T-helper 1 cell treated with Interleukin-12 subunit alpha and Interleukin-12 subunit beta and Interleukin-4 antibody, amounts not matched to agents 30 μg/mL and 1 μg/mL, for 36 hours (primary cell): ENCODE data around the gene KMT5C.
A peak's percentile ranks its signal among the peaks of the same experiment; 100 is the strongest.

Experiments
- H3K27ac Mint-ChIP-seq: one replicate; pipeline ENCODE4 v1.8.0; 2021; ENCODE audit warnings: mild to moderate bottlenecking, mixed read lengths
- H3K27me3 Mint-ChIP-seq: one replicate; pipeline ENCODE4 v1.8.0; 2021; ENCODE audit warnings: low read depth, mixed read lengths
- H3K36me3 Mint-ChIP-seq: one replicate; pipeline ENCODE4 v1.8.0; 2021; ENCODE audit warnings: low read depth, mixed read lengths
- H3K4me1 Mint-ChIP-seq: one replicate; pipeline ENCODE4 v1.8.0; 2021; ENCODE audit warnings: low read depth, mixed read lengths
- H3K4me3 Mint-ChIP-seq: one replicate; pipeline ENCODE4 v1.8.0; 2021; ENCODE audit warnings: mild to moderate bottlenecking, moderate library complexity, mixed read lengths
- H3K9me3 Mint-ChIP-seq: one replicate; pipeline ENCODE4 v1.8.0; 2021; ENCODE audit warnings: mixed read lengths

The KMT5C gene

DNA sequence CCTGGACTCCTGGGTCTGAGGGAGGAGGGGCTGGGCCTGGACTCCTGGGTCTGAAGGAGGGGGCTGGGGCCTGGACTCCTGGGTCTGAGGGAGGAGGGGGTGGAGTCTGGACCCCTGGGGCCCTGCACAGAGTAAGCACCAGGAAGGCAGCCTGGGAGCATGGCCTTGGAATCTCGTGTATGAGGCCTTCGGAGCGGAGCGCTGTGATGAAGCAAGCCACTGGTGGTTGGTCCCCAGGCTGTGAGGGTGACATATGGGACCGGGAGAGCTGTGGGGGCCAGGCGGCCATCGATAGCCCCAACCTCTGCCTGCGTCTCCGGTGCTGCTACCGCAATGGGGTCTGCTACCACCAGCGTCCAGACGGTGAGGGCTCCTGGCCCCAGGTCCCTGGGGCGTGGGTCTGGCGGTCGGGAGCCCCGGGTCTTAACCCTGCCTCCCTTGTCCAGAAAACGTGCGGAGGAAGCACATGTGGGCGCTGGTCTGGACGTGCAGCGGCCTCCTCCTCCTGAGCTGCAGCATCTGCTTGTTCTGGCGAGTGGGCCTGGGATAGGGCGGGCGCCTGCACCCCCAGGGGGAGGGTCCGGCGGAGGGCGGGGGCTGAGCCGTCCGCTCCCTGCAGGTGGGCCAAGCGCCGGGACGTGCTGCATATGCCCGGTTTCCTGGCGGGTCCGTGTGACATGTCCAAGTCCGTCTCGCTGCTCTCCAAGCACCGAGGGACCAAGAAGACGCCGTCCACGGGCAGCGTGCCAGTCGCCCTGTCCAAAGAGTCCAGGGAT, 37.9 kb downstream of the KMT5C start:
- Mint-ChIP-seq H3K4me3 (no peak overlapping the region), H3K27me3 (peaks cover 15% of the 10 kb centered on the region), H3K4me1 (peaks cover 14% of the 10 kb centered on the region), H3K36me3 (peaks cover 10% of the 10 kb centered on the region), H3K9me3 (no peaks in the 10 kb centered on the region), H3K27ac (no peak overlapping the region)

DNA sequence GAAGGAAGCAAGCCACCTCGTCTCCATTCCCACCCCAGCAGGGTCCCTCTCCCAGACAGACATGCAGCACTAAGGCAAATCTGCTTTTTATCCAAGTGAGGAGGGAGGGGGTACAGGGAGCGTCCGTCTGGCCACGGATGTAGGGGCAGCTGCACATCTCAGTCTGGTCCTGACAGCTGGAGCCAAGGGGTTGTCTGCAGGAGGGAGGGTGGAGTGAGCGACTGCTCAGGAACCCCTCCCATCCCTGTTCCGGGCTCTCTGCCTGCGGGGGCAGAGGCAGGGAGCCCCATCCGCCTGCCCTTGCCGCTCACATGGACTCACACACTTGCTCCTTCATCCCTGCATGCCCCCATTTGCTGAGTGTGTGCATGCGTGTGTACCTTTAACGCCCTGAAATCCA, 39.5 kb downstream of the KMT5C start:
- no peak overlapping the region for H3K27ac Mint-ChIP-seq
- H3K4me1 Mint-ChIP-seq = peaks cover 21% of the 10 kb centered on the region
- H3K36me3 Mint-ChIP-seq = peaks cover 9% of the 10 kb centered on the region
- peaks cover 8% of the 10 kb centered on the region for H3K27me3 Mint-ChIP-seq
- no peak overlapping the region for H3K4me3 Mint-ChIP-seq
- H3K9me3 Mint-ChIP-seq = no peaks in the 10 kb centered on the region

DNA sequence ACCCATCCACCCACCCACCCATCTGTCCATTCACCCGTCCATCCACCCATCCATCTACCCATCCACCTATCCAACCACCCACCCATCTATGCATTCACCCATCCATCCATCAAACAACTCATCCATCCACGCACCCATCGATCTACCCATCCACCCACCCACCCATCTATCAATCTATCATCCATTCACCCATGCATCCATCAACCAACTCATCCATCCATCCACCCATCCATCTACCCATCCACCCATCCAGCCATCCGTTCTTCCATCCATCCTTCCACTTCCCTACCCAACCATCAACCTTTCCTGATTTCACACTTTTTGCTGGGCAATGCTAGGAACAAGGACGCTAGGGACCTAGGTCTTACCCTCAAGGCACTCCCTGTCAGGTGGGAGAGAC, 42.3 kb downstream of the KMT5C start:
- no peaks in the 10 kb centered on the region for H3K27me3 Mint-ChIP-seq
- H3K36me3 Mint-ChIP-seq = peaks cover 21% of the 10 kb centered on the region
- H3K4me3 Mint-ChIP-seq = peak overlapping the region; percentile 55
- no peaks in the 10 kb centered on the region for H3K9me3 Mint-ChIP-seq
- H3K27ac Mint-ChIP-seq = no peak overlapping the region
- H3K4me1 Mint-ChIP-seq = peaks cover 34% of the 10 kb centered on the region

DNA sequence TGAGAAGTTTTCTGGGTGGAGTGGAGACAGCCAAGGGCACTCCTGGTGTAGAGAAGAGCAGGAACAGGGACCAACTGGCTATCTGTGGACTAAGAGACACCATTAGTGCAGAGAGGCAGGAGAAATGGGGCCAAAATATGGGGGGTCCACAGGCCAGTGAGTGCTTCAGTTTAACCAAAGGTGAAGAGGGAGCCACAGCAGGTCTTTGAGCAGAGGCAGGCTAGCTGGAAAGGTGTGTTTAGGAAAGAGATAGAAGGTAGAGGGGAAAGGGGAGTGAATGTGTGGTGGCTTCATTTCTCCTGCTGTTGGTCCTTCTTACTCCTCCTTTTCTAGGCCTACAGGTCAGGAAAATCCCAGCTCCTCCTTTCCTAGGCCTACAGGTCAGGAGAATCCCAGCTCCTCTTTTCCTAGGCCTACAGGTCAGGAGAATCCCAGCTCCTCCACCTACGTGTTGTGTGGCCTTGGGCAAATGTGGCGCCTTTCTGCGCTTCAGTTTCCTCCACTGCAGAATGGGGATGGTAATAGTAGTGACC, 42.9 kb downstream of the KMT5C start:
- peaks cover 38% of the 10 kb centered on the region for H3K4me1 Mint-ChIP-seq
- peak overlapping the region; percentile 89 for H3K27ac Mint-ChIP-seq
- no peaks in the 10 kb centered on the region for H3K27me3 Mint-ChIP-seq
- H3K36me3 Mint-ChIP-seq = peaks cover 27% of the 10 kb centered on the region
- peak overlapping the region; percentile 88 for H3K4me3 Mint-ChIP-seq
- H3K9me3 Mint-ChIP-seq = no peaks in the 10 kb centered on the region

DNA sequence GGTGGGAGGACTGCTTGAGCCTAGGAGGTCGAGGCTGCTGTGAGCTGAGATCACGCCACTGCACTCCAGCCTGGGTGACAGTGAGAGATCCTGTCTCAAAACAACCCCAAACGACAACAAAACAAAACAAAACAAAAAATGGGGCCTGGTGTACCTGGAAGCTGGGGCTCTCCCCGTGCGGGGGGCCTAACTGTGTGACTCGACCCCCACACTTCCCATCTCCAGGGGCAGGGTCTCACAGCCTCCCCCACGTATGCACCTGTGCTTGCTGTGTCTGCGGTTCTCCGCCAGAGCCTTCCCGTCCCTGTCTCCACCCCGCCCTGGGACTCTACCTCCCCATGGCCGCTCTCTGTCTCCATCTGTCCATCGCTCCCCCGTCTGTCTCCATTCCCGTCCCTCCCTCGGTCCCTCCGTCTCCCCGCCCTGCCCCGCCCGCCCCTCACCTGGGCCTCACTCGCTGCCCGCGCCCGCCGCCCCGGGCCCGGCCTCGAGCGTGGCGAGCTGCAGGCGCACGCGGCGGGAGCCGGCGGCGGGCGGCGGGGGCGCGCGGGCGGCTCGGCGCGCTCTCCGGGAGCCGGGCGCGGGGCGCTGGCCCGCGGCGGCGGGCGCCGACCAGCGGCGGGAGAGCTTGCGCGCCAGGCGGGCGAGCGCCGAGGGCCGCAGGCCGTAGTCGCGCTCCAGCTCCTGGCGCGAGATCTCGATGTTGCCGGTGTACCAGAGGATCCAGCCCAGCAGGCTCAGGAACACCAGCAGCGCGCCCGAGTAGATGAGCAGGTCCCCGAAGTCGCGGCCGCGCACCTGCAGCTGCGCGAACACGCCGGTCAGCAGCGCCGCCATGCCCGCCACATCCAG, 43.8 kb downstream of the KMT5C start:
- Mint-ChIP-seq H3K4me1 (peaks cover 38% of the 10 kb centered on the region), H3K36me3 (peaks cover 36% of the 10 kb centered on the region), H3K27ac (peak overlapping the region; percentile 89), H3K4me3 (peak overlapping the region; percentile 88), H3K27me3 (no peaks in the 10 kb centered on the region), H3K9me3 (no peaks in the 10 kb centered on the region)

DNA sequence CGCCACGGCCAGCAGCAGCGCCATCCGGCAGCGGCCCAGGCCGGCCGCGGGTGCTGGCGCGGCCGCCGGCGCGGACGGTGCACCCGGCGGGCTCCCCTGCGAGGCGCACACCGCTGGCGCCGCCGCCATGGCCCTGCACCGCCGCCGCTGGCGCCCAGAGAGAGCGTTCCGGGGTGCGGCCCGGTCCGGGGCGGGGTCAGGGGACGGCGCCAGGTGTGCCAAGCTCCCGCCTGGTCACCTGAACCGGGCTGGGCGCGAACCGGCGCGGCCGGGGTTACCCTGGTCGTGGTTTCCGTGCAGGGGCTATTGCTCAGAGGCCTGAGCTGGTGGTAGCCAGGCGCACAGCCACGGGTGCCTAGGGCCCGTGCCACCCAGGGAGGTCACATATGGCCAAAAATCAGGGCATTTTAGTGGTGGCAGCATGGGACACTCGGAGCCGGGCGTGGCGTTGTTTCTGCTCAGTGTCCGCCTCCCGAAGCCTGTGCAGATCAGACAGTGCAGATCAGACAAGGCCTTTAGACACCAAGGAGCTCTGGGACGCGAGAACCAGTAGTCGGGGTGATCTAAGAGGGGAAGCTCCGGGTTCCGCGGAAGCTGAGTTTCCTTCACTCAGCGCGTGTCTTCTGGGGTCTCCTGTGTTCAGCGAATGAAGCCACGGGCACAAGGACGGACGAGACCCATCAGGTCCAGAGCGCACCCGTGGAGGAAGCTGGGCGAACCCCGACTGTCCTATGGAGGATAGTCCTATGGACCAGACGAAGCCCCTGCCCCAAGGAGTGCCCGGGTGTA, 44.6 kb downstream of the KMT5C start, which contains the start of gene TMEM238:
Gene TMEM238 (minus strand): TSS at position 162 of the 789 bp plus-strand sequence. CDS start 33 bp downstream, at position 129.
- Mint-ChIP-seq H3K27ac (peak within 1 kb of the TSS; percentile 98), H3K4me3 (peak within 1 kb of the TSS; percentile 98), H3K27me3 (no peaks in the 10 kb centered on the region), H3K36me3 (peaks cover 42% of the 10 kb centered on the region), H3K4me1 (peaks cover 39% of the 10 kb centered on the region), H3K9me3 (no peaks in the 10 kb centered on the region)

DNA sequence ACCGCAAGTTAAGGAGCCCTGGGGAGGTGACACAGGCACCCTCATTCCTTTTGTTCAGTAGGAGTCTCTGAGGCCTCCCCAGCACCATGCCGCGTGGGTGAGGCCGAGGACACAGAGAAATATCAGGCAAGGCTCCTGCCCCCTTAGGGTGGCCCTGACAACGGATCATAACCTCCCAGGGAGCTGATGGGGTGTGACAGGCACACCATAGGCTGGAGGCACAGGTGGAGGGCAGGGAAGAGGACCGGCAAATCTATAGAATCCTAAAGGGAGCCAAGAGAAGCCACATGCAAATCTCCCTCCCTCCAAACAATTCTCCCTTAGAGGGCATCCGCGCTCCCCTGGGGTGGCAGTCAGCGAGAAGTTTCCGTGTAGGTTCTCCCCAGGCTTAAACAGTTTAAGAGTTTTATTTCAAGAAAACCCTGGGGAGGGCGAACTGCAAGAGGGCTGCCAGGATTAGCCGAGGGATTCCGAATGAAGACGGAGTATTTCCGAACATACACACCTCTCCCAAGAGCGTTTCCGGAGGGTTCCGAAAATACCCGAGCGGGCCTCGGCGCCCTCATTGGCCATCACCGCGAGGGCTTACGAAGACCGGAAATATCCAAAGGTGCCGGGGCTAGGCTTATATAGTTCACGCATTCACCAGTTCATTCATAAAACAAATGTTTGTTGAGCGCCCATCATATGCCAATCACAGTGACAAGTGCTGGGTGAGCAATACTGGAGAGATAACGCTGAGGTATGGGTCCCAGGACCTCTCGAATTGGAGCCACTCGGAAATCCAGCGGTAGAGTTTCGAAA, 45.4 kb downstream of the KMT5C start:
- Mint-ChIP-seq H3K4me3 (peak overlapping the region; percentile 98), H3K9me3 (no peaks in the 10 kb centered on the region), H3K4me1 (peaks cover 42% of the 10 kb centered on the region), H3K27ac (peak overlapping the region; percentile 98), H3K36me3 (peaks cover 48% of the 10 kb centered on the region), H3K27me3 (no peaks in the 10 kb centered on the region)

DNA sequence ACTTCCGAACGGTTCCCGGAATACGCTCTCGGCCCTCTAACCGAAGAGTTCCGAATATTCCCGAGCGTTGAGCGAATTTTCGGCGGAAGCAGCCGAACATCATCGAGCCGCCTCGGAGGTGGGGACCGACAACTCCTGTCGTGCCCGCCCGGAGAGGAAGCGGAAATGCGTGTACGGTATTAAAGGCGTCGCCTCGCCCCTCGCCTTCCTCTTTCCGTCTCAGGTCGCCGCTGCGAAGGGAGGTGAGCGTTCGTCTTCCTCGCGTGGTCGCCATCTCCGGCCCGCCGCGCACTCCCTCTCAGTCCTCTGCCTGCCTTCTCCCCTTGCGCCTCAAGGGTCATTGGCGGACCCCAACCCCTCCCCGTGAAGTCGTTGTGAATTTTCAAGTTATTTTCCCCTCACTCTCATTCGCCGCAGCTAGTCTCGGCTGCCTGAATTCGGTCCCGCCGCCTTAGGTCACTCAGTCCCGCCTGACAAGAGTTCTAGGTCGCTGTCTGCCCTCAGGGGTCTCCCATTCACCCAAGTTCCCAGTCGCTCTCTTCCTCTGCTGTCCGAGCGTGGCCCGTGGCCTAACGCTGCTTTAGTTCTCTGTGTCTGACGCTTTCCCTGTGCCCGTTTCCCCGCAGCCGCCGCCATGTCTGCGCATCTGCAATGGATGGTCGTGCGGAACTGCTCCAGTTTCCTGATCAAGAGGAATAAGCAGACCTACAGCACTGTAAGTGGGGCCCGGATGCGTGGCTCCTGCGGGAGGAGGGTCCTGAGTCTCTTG, 46.2 kb downstream of the KMT5C start, which contains the start of gene RPL28:
Gene RPL28 (plus strand): TSS at position 209 of the 769 bp plus-strand sequence. CDS start 426 bp downstream, at position 635.
- H3K27me3 Mint-ChIP-seq = no peaks in the 10 kb centered on the region
- peaks cover 42% of the 10 kb centered on the region for H3K4me1 Mint-ChIP-seq
- no peaks in the 10 kb centered on the region for H3K9me3 Mint-ChIP-seq
- peaks cover 52% of the 10 kb centered on the region for H3K36me3 Mint-ChIP-seq
- H3K27ac Mint-ChIP-seq = peak within 1 kb of the TSS; percentile 98
- peak within 1 kb of the TSS; percentile 98 for H3K4me3 Mint-ChIP-seq

DNA sequence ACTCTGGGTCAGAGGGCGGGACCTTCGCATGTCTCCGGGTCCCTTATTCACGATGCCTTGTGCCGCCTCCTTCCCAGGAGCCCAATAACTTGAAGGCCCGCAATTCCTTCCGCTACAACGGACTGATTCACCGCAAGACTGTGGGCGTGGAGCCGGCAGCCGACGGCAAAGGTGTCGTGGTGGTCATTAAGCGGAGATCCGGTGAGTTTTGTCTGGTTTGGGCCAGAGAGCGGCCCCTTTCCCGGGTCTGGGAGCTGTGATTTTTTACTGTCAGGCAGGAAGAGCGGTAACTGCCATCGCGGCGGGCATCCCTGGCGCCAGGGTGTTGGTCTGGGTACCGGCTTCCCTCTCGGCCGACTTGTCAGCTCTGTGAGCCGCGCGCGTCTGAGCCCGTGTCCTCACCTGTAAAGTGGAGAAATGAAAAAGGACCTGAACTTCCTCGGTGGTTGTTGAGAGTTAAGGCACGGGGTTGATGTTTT, 46.9 kb downstream of the KMT5C start:
- Mint-ChIP-seq H3K27ac (peak overlapping the region; percentile 98), H3K36me3 (peaks cover 50% of the 10 kb centered on the region), H3K4me1 (peaks cover 40% of the 10 kb centered on the region), H3K27me3 (no peaks in the 10 kb centered on the region), H3K4me3 (peak overlapping the region; percentile 98), H3K9me3 (no peaks in the 10 kb centered on the region)

DNA sequence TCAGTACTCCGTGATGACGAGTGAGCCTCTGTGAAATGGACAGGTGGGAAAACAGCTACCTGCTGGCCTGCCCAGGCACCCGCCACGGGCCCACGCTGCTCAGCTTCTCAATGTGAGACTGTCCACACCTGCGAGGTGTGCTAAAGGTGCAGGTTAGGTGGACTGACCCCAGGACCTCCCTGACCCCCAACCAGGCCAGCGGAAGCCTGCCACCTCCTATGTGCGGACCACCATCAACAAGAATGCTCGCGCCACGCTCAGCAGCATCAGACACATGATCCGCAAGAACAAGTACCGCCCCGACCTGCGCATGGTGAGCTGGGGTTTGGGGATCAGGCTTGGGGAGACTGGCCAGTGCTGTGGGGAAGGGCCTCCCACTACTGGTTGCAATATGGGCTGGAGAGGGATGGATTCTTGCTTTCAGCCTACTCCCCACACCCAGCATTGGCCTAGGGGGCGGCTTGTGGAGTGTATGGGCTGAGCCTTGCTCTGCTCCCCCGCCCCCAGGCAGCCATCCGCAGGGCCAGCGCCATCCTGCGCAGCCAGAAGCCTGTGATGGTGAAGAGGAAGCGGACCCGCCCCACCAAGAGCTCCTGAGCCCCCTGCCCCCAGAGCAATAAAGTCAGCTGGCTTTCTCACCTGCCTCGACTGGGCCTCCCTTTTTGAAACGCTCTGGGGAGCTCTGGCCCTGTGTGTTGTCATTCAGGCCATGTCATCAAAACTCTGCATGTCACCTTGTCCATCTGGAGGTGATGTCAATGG, 48.2 kb downstream of the KMT5C start:
- Mint-ChIP-seq H3K27me3 (no peaks in the 10 kb centered on the region), H3K36me3 (peaks cover 44% of the 10 kb centered on the region), H3K4me1 (peaks cover 29% of the 10 kb centered on the region)

DNA sequence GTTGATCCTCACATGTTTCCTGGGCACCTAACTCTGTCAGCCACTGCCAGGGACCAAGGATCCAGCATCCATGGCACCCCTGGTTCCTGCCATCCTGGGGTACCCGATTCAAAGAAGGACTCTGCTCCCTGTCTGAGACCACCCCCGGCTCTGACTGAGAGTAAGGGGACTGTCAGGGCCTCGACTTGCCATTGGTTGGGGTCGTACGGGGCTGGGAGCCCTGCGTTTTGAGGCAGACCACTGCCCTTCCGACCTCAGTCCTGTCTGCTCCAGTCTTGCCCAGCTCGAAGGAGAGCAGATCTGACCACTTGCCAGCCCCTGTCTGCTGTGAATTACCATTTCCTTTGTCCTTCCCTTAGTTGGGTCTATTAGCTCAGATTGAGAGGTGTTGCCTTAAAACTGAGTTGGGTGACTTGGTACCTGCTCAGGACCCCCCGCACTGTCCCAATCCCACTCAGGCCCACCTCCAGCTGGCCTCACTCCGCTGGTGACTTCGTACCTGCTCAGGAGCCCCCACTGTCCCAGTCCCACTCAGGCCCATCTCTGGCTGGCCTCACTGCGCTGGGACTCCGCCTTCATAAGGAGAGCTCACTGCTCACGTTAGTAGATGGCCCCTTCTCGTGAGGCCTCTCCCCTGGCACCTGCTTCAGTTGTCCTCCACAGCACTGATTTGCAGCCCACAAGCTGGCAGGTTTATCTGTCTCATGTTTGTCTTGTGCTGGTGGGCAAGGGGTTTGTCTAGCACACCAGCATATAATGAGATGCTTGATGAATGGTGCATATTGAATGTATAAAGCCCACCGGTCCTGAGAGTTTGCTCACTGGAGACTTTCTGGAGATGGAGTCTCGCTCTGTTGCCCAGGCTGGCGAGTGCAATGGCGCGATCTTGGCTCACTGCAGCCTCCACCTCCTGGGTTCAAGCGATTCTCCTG, 50.0 kb downstream of the KMT5C start:
- no peaks in the 10 kb centered on the region for H3K27me3 Mint-ChIP-seq
- peaks cover 20% of the 10 kb centered on the region for H3K4me1 Mint-ChIP-seq
- H3K36me3 Mint-ChIP-seq = peaks cover 44% of the 10 kb centered on the region
- H3K9me3 Mint-ChIP-seq = no peaks in the 10 kb centered on the region
- peak overlapping the region; percentile 14 for H3K4me3 Mint-ChIP-seq
- no peak overlapping the region for H3K27ac Mint-ChIP-seq

More for the DNA sequence above, 48.2 kb downstream of the KMT5C start:
- Mint-ChIP-seq H3K27ac (no peak overlapping the region), H3K9me3 (no peaks in the 10 kb centered on the region), H3K4me3 (peak overlapping the region; percentile 98)
